HCT116 (cell line): ENCODE data around the gene DNM3. TPM values are rescaled to one million over a fixed set of nuclear protein-coding genes. Genes with fewer than 3 reads are reported as not detected.
"Not testable (repeated sequence)": the region's sequence is repeated elsewhere in the genome, so short reads cannot be mapped to it uniquely, and the experiment has no call there.

Source experiments
- ATAC-seq: fragments of 200-7000 bp; cut with Tn5 transposase; 2 replicates; pipeline ENCODE4 v1.9.1; 2020; ENCODE audit warnings: mild to moderate bottlenecking, moderate library complexity
- BruUV-seq: library from RNA; stranded (reverse); fragments of 400-500 nt; replicated peaks from 2 replicates; lab custom pipeline; 2021; lab: Mats Ljungman, UMichigan
- CTCF ChIA-PET: fragments of 300-600 bp; sonication (Branson Sonifier 250); formaldehyde crosslinking; loops from one replicate; lab custom pipeline; 2021; ENCODE audit warnings: antibody characterized with exemption; lab: Charles Lee
- POLR2A ChIA-PET: fragments of 300-600, 350-600 bp; sonication (Branson Sonifier 250); formaldehyde crosslinking; loops from one replicate; lab custom pipeline; 2021; ENCODE audit warnings: antibody characterized with exemption; lab: Charles Lee
- RAD21 ChIA-PET, 2 experiments: fragments of 300-600 bp; sonication (Branson Sonifier 250); formaldehyde crosslinking; loops; one replicate each; lab custom pipeline; 2023; ENCODE audit warnings: low total read pairs in 2 of 2; ENCODE audit not compliant: uncharacterized antibody in 2 of 2, unreplicated experiment in 2 of 2, low non-redundant PET in 1 of 2; lab: Charles Lee
- DNase-seq: peaks from one replicate; pipeline ENCODE4 v3.0.0-alpha.2; 2010; ENCODE audit warnings: low read depth, low spot score
- H2AFZ ChIP-seq: fragments of 200-600 bp; shearing (Covaris generic), sonication (generic); 2 replicates; pipeline ENCODE4 v1.6.1; 2017; ENCODE audit warnings: low read depth, mixed run types, mixed read lengths, antibody characterized with exemption, low read length; ENCODE audit not compliant: poor library complexity, severe bottlenecking
- H3K27ac ChIP-seq: 2 replicates; pipeline ENCODE4 v1.5.1; 2012; ENCODE audit warnings: low read depth, low read length
- H3K27me3 ChIP-seq: fragments of 200-600 bp; sonication (generic); 2 replicates; pipeline ENCODE4 v1.6.1; 2016; ENCODE audit warnings: mixed run types, low read length, mixed read lengths; ENCODE audit not compliant: insufficient read depth
- H3K36me3 ChIP-seq, 2 experiments: fragments of 200-500 bp in 1 of 2; fragments of 200-600 bp in 1 of 2; sonication (Bioruptor generic) in 1 of 2; sonication (generic) in 1 of 2; 2 replicates each; pipeline versions ENCODE4 v1.5.1 to v1.6.1; 2014 to 2016; ENCODE audit warnings: low read length in 2 of 2, inconsistent platforms in 1 of 2, mixed read lengths in 1 of 2, mixed run types in 1 of 2; ENCODE audit not compliant: insufficient read depth in 2 of 2, control insufficient read depth in 1 of 2
- H3K4me1 ChIP-seq, 2 experiments: fragments of 200-600 bp in 1 of 2; sonication (generic) in 1 of 2; 2 replicates each; pipeline versions ENCODE4 v1.5.1 to v1.6.1; 2012 to 2017; ENCODE audit warnings: low read length in 2 of 2, inconsistent platforms in 1 of 2, mild to moderate bottlenecking in 1 of 2, mixed read lengths in 1 of 2, mixed run types in 1 of 2, moderate library complexity in 1 of 2; ENCODE audit not compliant: insufficient read depth in 2 of 2, control insufficient read depth in 1 of 2
- H3K4me2 ChIP-seq: fragments of 200-600 bp; sonication (generic); 2 replicates; pipeline ENCODE4 v1.6.1; 2017; ENCODE audit warnings: mixed run types, low read length, mixed read lengths
- H3K4me3 ChIP-seq, 2 experiments: fragments of 200-600 bp in 1 of 2; sonication (generic) in 1 of 2; replicated peaks in 1 of 2; 2 replicates each; pipeline ENCODE4 v1.5.1; 2011 to 2016; ENCODE audit warnings: low read length in 2 of 2, control low read depth in 1 of 2, low read depth in 1 of 2, mild to moderate bottlenecking in 1 of 2, mixed read lengths in 1 of 2, mixed run types in 1 of 2
- H3K79me2 ChIP-seq: fragments of 200-600 bp; sonication (generic); 2 replicates; pipeline ENCODE4 v1.6.1; 2017; ENCODE audit warnings: mild to moderate bottlenecking, mixed run types, low read length, moderate library complexity, mixed read lengths; ENCODE audit not compliant: insufficient read depth
- H3K9ac ChIP-seq: fragments of 200-600 bp; sonication (generic); 2 replicates; pipeline ENCODE4 v1.6.1; 2016; ENCODE audit warnings: low read length, mixed read lengths
- H3K9me2 ChIP-seq: fragments of 200-600 bp; sonication (generic), shearing (Covaris generic); 2 replicates; pipeline ENCODE4 v1.6.1; 2017; ENCODE audit warnings: mixed run types, mild to moderate bottlenecking, moderate library complexity; ENCODE audit not compliant: insufficient read depth
- H3K9me3 ChIP-seq, 2 experiments: fragments of 200-500 bp in 1 of 2; fragments of 200-600 bp in 1 of 2; sonication (Bioruptor generic) in 1 of 2; sonication (generic) in 1 of 2; 2 replicates each; pipeline ENCODE4 v1.6.1; 2014 to 2017; ENCODE audit warnings: low read length in 2 of 2, mixed read lengths in 2 of 2, inconsistent platforms in 1 of 2, low read depth in 1 of 2, mild to moderate bottlenecking in 1 of 2, mixed run types in 1 of 2, moderate library complexity in 1 of 2; ENCODE audit not compliant: control insufficient read depth in 1 of 2, insufficient read depth in 1 of 2
- H4K20me1 ChIP-seq: fragments of 200-600 bp; sonication (generic), shearing (Covaris generic); 2 replicates; pipeline ENCODE4 v1.6.1; 2017; ENCODE audit warnings: mixed run types, mild to moderate bottlenecking, moderate library complexity; ENCODE audit not compliant: insufficient read depth
- FOSL1 ChIP-seq: IDR thresholded peaks from 2 replicates; pipeline ENCODE4 v1.6.1; 2012; ENCODE audit warnings: low read depth
- REST ChIP-seq: IDR thresholded peaks from 2 replicates; pipeline ENCODE4 v1.6.1; 2012; ENCODE audit warnings: low read depth
- SIN3A ChIP-seq: IDR thresholded peaks from 2 replicates; pipeline ENCODE4 v1.6.1; 2012; ENCODE audit warnings: low read depth
- intact Hi-C: fragments of 100-400 bp; cut with micrococcal nuclease; formaldehyde crosslinking; loops from 2 replicates; pipeline ENCODE4 v1.10.0; 2022
- total RNA-seq: library from RNA; stranded (reverse); gene quantifications from one replicate; pipeline ENCODE4 v1.2.1, GENCODE V29; 2021; ENCODE audit not compliant: unreplicated experiment
- TF ChIP-seq, protein P1 (sequence below): IDR thresholded peaks from 2 replicates; pipeline ENCODE4 v1.6.1; 2011; ENCODE audit warnings: mild to moderate bottlenecking, low read length, moderate library complexity; ENCODE audit not compliant: insufficient replicate concordance; ENCODE audit errors: extremely low read depth

Gene DNM3
- total RNA-seq, 1 experiment from 2014 or later: 3.1 TPM

GRCh38 chr1:172071746-172072145 is 230.4 kb downstream of the DNM3 start (continued):
- no peak for TF ChIP-seq REST
- TF ChIP-seq SIN3A: no peak
- TF ChIP-seq, protein P1, sequence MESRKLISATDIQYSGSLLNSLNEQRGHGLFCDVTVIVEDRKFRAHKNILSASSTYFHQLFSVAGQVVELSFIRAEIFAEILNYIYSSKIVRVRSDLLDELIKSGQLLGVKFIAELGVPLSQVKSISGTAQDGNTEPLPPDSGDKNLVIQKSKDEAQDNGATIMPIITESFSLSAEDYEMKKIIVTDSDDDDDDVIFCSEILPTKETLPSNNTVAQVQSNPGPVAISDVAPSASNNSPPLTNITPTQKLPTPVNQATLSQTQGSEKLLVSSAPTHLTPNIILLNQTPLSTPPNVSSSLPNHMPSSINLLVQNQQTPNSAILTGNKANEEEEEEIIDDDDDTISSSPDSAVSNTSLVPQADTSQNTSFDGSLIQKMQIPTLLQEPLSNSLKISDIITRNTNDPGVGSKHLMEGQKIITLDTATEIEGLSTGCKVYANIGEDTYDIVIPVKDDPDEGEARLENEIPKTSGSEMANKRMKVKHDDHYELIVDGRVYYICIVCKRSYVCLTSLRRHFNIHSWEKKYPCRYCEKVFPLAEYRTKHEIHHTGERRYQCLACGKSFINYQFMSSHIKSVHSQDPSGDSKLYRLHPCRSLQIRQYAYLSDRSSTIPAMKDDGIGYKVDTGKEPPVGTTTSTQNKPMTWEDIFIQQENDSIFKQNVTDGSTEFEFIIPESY: no peak
- no peak for TF ChIP-seq FOSL1
- TF ChIP-seq, all 23 proteins: peak for 0

- H3K79me2 ChIP-seq, H3K9ac ChIP-seq, intact Hi-C loops, H3K4me3 ChIP-seq, H3K9me2 ChIP-seq, DNase-seq, H3K36me3 ChIP-seq, H3K27me3 ChIP-seq, POLR2A ChIA-PET, H3K4me2 ChIP-seq, H3K4me1 ChIP-seq, H3K27ac ChIP-seq, RAD21 ChIA-PET, H4K20me1 ChIP-seq, BruUV-seq, H2AFZ ChIP-seq, ATAC-seq, CTCF ChIA-PET, H3K9me3 ChIP-seq: not testable (repeated sequence)
Observed at GRCh38 chr1:172079859-172080258, 238.6 kb downstream of the DNM3 start.
